COLO668 (cell line): Measurements from ENCODE around the gene IL1RAPL1.

Source experiments
- DNase-seq: peaks from one replicate; lab custom pipeline; 2025; ENCODE audit not compliant: unreplicated experiment; lab: John Stamatoyannopoulos, UW

The IL1RAPL1 gene

GRCh38 chrX:28960063-28960462 is 372.8 kb downstream of the IL1RAPL1 start:
- no peak for DNase-seq

DNA sequence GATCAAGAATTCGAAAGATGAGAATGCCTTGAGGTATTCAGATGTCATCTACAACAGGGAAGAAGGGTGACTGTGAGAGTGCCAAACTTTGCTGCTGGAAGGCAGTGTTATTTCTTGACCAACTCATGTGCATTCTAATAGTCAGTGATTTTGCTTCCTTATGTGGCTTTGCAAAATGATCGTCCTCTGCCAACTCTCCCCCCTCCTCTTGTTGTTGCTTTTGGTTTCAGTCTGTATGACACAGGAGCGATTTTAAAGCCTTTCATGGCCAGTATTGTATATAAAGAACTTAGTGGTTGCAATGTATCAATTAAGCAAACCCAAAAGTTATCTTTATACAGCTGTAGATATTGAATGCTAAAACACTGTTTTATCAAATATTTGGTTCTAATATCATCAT is 379.1 kb downstream of the IL1RAPL1 start:
- no peak for DNase-seq

GRCh38 chrX:28969126-28969525 is 381.9 kb downstream of the IL1RAPL1 start:
- no peak for DNase-seq

GRCh38 chrX:28979877-28980276 is 392.6 kb downstream of the IL1RAPL1 start:
- no peak for DNase-seq

DNA sequence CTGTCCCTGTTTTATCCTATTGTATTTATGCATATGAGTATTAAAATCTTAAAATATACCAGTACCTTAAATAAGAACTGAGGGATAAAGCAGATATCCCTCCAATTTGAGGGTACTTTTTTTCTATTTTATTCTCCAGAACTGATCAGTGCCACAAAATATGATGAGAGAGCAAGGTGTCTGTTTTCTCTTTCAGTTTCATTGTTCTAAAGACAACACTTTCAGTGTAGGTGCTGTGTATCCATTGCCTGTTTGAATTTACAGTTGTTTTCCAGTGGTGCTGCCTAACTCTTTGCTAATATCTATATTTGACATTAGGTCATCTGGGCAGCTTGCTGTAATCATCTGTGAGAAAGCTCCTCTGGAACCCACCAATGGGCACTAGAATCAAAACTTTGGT is 394.7 kb downstream of the IL1RAPL1 start:
- DNase-seq: no peak

DNA sequence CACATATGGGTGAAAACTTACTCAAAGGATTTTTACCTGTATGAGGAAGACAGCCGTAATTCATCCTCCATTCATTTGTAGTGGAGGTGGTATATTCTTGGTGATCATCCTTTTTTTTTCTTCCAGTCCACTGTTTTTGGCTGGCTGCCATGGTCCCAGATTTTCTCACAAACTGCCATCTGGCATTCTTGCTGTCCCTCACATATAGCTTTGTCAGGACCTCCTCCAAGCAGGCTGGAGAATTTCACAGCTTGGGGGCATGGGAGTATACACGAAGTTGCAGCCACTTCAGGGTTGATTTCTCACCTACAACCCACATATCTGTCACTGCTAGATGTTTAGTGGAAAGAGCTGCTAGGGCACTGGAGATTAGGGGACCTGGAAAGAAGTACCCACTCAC is 401.0 kb downstream of the IL1RAPL1 start:
- DNase-seq: no peak

GRCh38 chrX:28997706-28998463 is 410.6 kb downstream of the IL1RAPL1 start:
- no peak for DNase-seq

DNA sequence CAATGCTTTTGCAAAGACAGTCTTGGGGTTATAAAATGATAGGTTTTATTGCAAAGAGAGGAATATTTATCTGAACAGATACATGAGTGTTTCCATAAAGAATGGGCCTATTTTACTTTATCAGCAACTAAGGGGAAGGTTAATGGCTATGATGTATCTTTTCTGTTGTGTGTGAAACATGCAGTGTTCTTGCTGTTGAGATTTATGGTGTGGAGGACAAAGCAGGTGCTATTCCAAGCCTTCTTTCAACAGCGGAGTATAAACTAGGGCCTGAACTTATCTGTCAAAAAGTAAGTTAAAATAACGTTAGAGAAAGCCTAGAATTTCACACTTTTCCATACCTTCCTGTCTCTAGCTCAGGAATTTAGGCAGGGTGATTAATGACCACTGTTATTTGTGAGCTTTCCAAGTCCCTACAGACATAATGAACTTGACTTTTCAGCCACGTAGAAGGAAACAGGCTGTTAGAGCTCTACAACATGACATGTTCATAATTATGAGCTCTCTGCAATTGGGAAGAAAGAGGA is 411.4 kb downstream of the IL1RAPL1 start:
- no peak for DNase-seq

GRCh38 chrX:29012867-29013266 is 425.6 kb downstream of the IL1RAPL1 start:
- no peak for DNase-seq

DNA sequence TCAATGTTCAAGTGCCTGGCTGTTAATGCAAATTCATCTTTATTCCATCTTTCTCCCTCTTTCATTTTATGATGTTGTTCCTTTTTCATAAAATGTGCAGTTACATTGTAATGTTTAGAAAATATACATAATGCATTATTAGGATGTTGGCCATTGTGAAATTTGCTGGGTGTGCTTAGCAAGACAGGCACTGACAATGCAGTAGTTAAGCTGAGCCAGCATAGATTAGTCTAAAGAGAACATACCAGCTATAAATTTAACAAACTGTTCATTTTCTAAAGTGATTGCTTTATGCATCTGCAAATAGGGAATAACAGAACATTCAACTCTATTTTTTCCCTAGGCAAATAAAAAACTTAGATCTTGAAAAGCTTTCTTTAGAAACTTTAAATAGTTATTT is 436.0 kb downstream of the IL1RAPL1 start:
- DNase-seq: no peak

GRCh38 chrX:29024871-29025270 is 437.6 kb downstream of the IL1RAPL1 start:
- no peak for DNase-seq

GRCh38 chrX:29039501-29039900 is 452.3 kb downstream of the IL1RAPL1 start:
- no peak for DNase-seq

- no peak for DNase-seq
These were observed 452.9 kb downstream of the IL1RAPL1 start for GRCh38 chrX:29040160-29040559.

- DNase-seq: no peak
These were observed 455.1 kb downstream of the IL1RAPL1 start for GRCh38 chrX:29042341-29042740.

DNA sequence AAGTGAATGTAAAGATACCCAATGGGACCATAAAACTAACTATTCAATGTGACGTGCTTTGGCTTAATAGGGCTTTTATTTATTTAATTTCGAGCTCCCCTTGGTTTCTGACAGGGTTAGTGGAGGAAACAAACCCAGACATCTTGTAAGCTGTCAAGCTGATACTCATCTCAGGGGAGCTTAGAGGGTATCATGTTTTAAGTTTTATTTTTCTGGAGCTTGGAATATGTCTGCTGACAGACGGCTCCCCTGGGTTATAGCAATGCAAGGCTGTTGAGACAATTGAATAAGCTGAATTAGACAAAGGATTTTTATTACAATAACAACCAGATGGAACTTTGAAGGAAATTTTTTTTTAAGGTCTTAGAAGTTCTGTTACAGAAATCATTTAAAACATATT is 456.5 kb downstream of the IL1RAPL1 start:
- DNase-seq: no peak

DNA sequence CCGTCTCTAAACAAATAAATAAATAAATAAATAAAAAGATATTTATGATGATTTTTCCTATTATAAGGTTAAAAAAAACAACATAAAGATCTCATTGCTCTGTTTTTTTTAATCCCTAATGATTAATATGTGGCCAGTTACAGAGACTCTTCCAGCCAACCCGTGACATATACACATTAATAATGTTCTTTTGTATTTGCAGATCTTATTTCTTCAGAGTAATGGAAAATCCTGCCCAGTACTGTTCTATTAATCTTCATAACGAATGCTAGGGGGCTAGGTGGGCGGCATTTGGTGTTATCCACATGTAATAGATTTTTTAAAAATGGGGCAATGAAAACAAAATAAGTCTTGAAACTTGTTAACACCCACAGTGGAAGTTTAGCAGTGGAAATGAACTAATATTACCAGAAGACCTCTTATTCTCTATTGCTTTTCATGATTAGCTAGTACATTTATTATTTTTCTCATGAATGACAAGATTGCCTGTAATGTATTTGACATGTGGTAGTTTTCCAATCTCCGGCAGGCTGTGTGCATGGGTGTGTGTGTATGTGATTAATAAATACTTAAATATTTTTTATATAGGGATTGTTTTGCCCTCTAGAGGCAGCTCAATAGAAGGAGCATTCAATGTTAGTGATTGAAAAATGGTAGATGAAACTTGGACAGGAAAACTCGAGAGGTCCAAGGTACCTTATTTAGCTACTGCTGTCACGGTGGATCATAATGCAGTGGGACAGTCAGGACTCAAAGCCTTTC is 457.4 kb downstream of the IL1RAPL1 start:
- DNase-seq: no peak

DNA sequence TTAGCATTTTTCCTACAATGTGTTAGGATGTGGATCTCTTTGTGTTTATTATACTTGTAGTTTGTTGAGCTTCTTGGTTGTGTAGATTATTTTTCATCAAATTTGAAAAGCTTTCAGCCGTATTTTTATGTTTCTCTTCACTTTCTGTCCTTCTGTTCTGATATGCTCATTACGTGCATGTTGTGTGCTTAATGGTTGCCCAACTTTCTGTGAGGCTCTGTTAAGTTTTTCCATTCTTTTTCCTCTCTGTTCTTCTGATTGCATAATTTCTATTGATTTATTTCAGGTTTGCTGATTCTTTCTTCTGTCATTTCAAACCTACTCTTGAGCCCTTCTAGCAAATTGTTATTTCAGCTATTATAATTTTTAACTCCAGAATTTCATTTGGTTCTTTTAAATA is 478.2 kb downstream of the IL1RAPL1 start:
- DNase-seq: no peak

DNA sequence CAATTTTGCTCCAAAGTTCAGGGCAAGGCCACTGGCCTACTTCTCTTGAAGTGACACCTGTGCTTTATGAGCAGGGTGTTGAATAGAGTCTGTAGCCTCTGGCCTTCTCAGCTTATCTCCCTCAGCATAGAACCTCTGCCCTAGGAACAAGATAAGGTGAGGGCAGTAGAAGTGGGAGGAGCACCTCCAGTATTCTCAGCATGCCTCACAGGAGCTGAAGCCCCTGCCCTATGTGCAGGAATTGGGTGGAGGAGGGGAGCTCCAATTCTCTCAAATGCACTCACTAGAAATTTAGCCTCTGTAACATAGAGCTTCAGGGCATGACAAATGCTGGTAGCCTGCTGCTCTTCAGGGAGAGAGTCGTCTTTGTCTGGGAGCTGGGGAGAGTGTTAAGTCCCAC is 479.3 kb downstream of the IL1RAPL1 start:
- no peak for DNase-seq

DNA sequence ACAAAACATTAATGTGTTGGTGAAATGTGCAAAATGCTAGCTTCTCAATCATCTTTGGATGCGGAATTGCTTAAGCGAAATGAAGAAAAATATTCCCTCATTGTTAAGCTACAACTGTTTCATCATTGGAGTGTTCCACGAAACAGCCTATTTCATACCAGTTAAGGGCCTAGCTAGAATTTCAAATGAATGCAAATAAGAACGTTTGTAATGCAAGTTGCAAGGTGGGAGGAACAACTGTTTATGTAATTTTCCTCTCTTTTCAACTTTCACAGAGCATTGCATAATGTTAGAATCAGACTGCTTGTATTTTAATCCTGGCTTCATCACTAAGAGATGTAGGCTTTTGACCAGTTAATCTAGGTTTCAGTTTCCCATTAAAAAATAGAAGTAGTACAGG is 480.1 kb downstream of the IL1RAPL1 start:
- no peak for DNase-seq

- no peak for DNase-seq
These were observed 484.5 kb downstream of the IL1RAPL1 start for GRCh38 chrX:29071525-29072320.

DNA sequence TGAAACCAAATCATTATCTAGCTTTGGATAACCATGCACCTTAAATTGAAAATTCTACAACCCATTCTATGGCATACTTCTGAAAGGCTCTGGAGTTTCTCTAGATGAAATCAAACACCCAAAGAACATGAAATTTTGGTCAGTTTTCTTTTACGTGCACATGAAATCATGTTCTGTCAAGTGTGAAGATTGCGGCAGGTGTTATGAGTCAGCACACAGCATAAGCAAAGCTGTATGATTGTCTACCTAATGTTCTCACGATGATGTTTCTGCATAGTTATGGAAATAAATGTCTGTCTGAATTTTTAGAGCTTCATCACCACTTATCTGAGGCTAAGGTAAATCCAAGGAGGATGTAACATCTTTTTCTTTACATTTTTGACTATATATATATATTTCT is 495.3 kb downstream of the IL1RAPL1 start:
- DNase-seq: no peak

DNA sequence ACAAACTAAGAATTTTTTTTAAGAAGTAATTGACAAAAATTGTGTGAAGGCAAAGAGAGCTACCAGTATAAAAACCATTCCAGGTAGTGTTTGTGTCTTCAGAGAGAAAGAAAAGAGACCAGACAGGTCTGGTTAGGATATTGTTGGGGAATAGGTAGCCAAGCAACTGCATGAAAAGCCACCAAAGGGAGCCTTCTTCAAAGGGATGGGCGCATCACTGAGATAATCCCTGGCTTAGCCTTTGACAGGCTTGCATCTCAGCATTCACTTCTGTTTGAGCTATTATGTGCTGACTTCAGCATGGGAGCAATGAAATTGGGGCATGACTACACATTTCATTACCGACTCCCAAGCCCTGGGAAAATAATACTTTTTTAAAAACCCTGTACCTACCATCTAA is 496.6 kb downstream of the IL1RAPL1 start:
- DNase-seq: no peak
